Gastrocnemius medialis (tissue), 4 donors: ENCODE results near the gene DUSP1.

Experiments used
- POLR2A ChIP-seq, 2 donors: fragments of 450-650 bp; IDR thresholded peaks; one replicate each; pipeline ENCODE4 v1.6.1; 2017; ENCODE audit warnings: antibody characterized with exemption in 2 of 2, mild to moderate bottlenecking in 2 of 2, moderate library complexity in 2 of 2
- TF ChIP-seq, protein P1 (sequence below), 5 experiments: fragments of 450-650 bp in 3 of 5; fragments of 200-600 bp in 2 of 5; sonication (generic) in 2 of 5; IDR thresholded peaks in 4 of 5; conservative IDR thresholded peaks in 1 of 5; 1 replicate in 4 of 5; 2 replicates in 1 of 5; pipeline ENCODE4 v1.5.1; 2016 to 2019; ENCODE audit warnings: antibody characterized with exemption in 5 of 5, mild to moderate bottlenecking in 3 of 5, moderate library complexity in 3 of 5

DNA sequence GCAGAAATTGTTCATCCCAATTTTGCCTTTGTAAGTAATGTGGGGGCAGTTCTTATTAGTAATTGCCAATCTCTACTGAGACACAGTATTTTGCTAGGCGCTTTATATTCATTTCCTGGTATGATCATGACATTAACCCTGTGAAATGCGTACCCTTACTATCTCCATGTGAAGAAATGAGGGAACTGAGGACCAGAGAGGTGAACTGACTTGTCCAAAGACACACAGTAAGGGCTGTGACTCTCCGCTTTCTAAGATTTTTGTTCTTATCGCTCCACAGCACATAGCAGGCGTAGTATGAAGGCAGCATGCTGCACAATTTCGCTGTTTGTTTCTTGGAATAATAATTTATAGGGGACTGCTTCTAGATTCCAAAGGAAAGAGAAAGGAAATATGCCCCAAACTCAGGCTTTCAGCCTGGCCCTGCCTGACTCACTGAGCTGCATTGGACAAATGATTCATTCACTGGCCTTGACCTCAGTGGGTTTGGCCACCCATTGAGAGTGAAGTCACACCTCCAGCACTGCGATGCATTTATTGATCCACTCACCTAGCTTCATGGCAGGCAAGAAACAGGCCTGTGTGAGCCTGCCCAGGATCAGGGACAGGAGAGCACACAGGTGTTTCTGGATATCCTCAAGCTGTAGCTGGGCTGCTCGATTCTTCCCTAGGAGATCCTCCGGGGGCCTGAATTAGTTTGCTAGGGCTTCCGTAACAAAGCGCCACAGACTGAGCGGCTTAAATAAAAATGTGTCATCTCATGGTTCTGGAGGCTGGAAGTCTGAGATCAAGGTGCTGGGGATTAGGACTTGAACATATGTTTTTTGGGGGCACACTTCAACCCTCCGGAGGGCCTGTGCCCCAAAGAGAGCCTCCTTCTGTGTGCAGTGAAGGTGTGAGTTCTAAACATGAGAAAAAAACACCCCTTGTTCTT, 7.2 kb upstream of the DUSP1 start:
- TF ChIP-seq, protein P1, sequence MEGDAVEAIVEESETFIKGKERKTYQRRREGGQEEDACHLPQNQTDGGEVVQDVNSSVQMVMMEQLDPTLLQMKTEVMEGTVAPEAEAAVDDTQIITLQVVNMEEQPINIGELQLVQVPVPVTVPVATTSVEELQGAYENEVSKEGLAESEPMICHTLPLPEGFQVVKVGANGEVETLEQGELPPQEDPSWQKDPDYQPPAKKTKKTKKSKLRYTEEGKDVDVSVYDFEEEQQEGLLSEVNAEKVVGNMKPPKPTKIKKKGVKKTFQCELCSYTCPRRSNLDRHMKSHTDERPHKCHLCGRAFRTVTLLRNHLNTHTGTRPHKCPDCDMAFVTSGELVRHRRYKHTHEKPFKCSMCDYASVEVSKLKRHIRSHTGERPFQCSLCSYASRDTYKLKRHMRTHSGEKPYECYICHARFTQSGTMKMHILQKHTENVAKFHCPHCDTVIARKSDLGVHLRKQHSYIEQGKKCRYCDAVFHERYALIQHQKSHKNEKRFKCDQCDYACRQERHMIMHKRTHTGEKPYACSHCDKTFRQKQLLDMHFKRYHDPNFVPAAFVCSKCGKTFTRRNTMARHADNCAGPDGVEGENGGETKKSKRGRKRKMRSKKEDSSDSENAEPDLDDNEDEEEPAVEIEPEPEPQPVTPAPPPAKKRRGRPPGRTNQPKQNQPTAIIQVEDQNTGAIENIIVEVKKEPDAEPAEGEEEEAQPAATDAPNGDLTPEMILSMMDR (IDR thresholded peaks at IDR 0.05 in 4 of 5, conservative IDR thresholded peaks at IDR 0.05 in 1 of 5): no peak
- TF ChIP-seq POLR2A (IDR thresholded peaks at IDR 0.05): no peak
